Measurements from ENCODE around the gene IFFO2. TPM values are rescaled to one million over a fixed set of nuclear protein-coding genes. Genes with fewer than 3 reads are reported as not detected.

The IFFO2 gene
- total RNA-seq, 1 experiment from 2014 or later, result 13.0 TPM

DNA sequence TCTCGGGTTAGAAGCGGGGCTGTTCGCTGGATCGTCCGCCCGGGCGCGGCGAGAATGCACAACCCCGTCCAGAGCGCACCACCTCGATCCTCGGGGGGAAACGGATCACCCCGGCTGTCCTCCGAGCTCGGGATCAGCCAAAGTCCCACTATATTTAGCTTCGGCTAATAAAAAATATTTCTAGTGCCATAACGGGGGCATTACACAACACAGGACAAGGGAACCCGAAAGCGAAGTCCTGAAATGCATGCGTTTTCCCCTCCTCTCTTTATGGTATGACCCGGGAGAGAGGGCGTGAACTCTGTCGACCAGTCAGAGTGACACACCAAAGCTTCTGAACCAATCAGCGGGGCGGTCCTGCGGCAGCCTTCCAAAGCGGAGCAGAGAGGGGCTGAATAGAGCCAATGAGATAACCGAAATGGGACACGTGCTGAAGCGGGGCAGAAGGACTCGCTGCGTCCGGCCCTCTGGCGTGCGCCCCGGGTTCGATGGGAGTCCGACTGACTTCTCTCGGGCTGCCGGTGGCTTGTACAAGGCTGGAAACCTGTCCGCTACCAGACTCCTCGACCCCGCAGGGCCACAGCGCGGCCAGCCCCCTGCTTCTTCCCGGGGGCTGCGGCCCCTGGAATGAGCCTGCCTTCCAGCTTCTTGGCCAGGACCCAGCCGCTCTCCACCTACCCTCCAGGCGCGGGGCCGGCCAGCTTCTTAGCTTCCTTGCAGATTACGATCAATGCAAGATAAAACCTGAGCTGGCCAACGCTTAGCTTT lies 53.8 kb downstream of the IFFO2 start, which contains the start of gene ALDH4A1:
ALDH4A1 (minus strand) TSS at position 33 of the 768 bp plus-strand sequence; CDS start at position 1, 32 bp downstream.
- H3K27me3 Mint-ChIP-seq (ENCODE audit: unreplicated experiment), result no peaks in the 10 kb centered on the region
- CTCF ChIA-PET, result interaction anchor here (0.7 to 1.3 kb wide), 5 partner anchors 10 to 211 kb away, joined by 3 to 11 read pairs (median 3); no protein-coding TSS in a partner anchor
- H3K4me1 Mint-ChIP-seq (ENCODE audit: low read depth, unreplicated experiment), result peaks cover 14% of the 10 kb centered on the region
- peak within 1 kb of the TSS; percentile 89 for H3K27ac Mint-ChIP-seq (ENCODE audit: unreplicated experiment)
- intact Hi-C loops (cut with micrococcal nuclease; ENCODE audit: unreplicated experiment), result loop anchor here (10.0 kb wide), 1 partner anchor 52 kb away; the partner anchor contains the start of gene IFFO2
- peaks cover 25% of the 10 kb centered on the region for H3K36me3 Mint-ChIP-seq (ENCODE audit: insufficient read depth, unreplicated experiment)
- peak; percentile 91 for DNase-seq
- H3K4me3 Mint-ChIP-seq (ENCODE audit: low read depth, unreplicated experiment), result peak within 1 kb of the TSS; percentile 96
- TF ChIP-seq, protein P1, sequence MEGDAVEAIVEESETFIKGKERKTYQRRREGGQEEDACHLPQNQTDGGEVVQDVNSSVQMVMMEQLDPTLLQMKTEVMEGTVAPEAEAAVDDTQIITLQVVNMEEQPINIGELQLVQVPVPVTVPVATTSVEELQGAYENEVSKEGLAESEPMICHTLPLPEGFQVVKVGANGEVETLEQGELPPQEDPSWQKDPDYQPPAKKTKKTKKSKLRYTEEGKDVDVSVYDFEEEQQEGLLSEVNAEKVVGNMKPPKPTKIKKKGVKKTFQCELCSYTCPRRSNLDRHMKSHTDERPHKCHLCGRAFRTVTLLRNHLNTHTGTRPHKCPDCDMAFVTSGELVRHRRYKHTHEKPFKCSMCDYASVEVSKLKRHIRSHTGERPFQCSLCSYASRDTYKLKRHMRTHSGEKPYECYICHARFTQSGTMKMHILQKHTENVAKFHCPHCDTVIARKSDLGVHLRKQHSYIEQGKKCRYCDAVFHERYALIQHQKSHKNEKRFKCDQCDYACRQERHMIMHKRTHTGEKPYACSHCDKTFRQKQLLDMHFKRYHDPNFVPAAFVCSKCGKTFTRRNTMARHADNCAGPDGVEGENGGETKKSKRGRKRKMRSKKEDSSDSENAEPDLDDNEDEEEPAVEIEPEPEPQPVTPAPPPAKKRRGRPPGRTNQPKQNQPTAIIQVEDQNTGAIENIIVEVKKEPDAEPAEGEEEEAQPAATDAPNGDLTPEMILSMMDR (IDR thresholded peaks at IDR 0.05; ENCODE audit: unreplicated experiment), result no peak
- H3K9me3 Mint-ChIP-seq (ENCODE audit: low read depth, unreplicated experiment), result no peaks in the 10 kb centered on the region
- no TSS peak for BruUV-seq (replicated peaks)

DNA sequence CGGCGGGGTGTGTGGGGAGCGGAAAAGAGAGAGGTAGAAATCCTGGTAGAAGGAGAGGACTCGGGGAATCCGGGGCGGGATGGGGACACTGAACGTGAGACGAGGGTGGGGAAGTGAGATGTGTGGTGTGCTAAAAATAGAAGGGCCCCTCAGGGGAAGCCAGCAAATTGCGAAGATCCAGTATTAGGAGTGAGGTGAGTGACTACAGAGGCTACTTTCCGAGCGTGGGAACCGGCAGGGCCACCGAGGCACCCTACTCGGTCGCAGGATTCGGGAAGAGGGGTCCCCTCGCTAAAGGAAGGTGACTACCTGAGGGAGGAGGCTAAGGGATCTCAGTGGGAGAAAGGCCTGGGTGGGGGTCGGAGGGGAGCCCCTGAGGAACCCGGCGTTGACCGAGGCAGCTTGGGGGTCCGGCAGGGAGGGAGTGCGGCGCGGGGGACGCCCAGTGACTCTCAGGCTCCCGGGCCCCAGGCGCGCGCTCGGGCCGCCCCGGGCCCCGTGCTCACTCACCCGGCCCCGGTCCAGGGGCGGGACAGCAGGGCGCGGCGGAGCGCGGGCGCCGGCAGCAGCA lies 54.4 kb downstream of the IFFO2 start:
- no TSS peak for BruUV-seq (replicated peaks)
- no peaks in the 10 kb centered on the region for H3K27me3 Mint-ChIP-seq (ENCODE audit: unreplicated experiment)

DNA sequence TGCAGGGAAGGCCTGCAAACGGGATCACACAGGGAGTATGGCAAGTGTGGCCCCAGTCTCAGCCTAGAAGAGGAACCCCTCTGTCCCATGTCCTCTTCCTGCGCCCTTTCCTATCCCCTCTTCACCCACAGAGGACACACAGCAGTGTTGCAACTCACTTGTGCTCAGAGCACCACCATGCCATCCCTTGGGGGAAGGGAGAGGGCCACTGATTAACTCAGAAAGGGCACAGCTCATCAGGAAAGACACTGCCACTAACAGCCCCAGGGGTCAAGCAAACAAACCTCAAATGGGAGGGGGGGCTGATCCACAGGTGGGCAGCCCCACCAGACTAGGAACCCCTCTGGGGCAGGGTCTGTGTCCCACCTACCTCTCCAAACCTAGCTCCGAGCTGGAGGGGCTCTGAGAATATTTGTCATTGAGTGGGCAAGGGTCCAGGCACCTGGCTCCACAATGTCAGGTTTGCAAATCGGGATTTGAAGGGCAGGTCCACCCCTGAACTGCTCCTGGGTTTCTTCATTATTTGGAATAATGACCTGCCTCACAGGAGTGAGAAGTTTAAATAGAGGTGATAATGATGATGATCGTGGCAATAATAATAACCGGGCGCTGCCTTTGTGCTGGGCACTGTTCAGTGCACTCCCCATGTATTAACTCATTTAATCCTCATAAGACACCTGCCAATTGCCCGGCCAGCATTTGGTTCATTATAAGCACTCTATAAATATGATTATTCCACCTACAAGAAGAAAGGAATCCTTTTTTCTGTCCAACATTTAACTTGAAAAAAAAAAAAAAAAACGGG lies 55.1 kb downstream of the IFFO2 start:
- peaks cover 19% of the 10 kb centered on the region for H3K36me3 Mint-ChIP-seq (ENCODE audit: insufficient read depth, unreplicated experiment)
- no peaks in the 10 kb centered on the region for H3K27me3 Mint-ChIP-seq (ENCODE audit: unreplicated experiment)
- BruUV-seq (replicated peaks), result TSS peak; percentile 64
- peaks cover 14% of the 10 kb centered on the region for H3K4me1 Mint-ChIP-seq (ENCODE audit: low read depth, unreplicated experiment)
- CTCF ChIA-PET, result no interaction called here
- TF ChIP-seq, protein P1 (IDR thresholded peaks at IDR 0.05; ENCODE audit: unreplicated experiment), result no peak
- intact Hi-C loops (cut with micrococcal nuclease; ENCODE audit: unreplicated experiment), result loop anchor here (10.0 kb wide), 1 partner anchor 53 kb away; the partner anchor contains the start of gene IFFO2
- H3K9me3 Mint-ChIP-seq (ENCODE audit: low read depth, unreplicated experiment), result no peaks in the 10 kb centered on the region
- peak overlapping the region; percentile 89 for H3K27ac Mint-ChIP-seq (ENCODE audit: unreplicated experiment)
- DNase-seq, result no peak
- peak overlapping the region; percentile 96 for H3K4me3 Mint-ChIP-seq (ENCODE audit: low read depth, unreplicated experiment)

More for the DNA sequence above, 54.4 kb downstream of the IFFO2 start:
- no peaks in the 10 kb centered on the region for H3K9me3 Mint-ChIP-seq (ENCODE audit: low read depth, unreplicated experiment)
- CTCF ChIA-PET, result interaction anchor here (1.0 to 1.3 kb wide), 3 partner anchors 11 to 194 kb away, joined by 3 to 11 read pairs (median 5); no protein-coding TSS in a partner anchor
- TF ChIP-seq, protein P1 (IDR thresholded peaks at IDR 0.05; ENCODE audit: unreplicated experiment), result no peak
- H3K4me3 Mint-ChIP-seq (ENCODE audit: low read depth, unreplicated experiment), result peak overlapping the region; percentile 96
- intact Hi-C loops (cut with micrococcal nuclease; ENCODE audit: unreplicated experiment), result loop anchor here (10.0 kb wide), 1 partner anchor 53 kb away; the partner anchor contains the start of gene IFFO2
- peaks cover 14% of the 10 kb centered on the region for H3K4me1 Mint-ChIP-seq (ENCODE audit: low read depth, unreplicated experiment)
- H3K27ac Mint-ChIP-seq (ENCODE audit: unreplicated experiment), result peak overlapping the region; percentile 89
- DNase-seq, result peak; percentile 8
- peaks cover 24% of the 10 kb centered on the region for H3K36me3 Mint-ChIP-seq (ENCODE audit: insufficient read depth, unreplicated experiment)

DNA sequence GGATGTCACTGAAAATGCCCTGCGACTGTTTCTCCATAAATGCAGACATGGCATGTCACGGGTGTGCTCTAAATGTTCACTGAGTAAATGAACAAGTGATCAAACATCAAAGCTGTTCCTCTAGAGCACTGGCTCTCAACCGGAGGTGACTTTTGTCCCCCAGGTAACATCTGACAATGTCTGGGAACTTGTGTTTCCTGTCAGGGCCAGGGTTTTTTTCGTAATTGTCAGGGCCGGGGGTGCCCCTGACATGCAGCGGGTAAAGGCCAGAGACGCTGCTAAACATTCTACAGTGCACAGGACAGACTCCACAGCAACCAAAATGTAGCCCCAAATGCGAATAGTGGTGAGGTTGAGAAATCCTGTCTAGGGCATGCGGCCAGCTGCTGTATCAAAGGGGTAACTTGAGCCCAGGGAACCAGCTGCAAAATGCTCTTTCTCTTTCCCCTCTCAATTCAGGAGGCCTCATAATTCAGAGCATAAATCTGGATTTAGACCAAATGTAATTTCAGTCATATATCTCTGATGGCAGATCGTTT lies 56.1 kb downstream of the IFFO2 start:
- CTCF ChIA-PET, result interaction anchor here (1.5 kb wide), 1 partner anchor 13 kb away, joined by 3 read pairs; no protein-coding TSS in a partner anchor
- no peak overlapping the region for H3K27ac Mint-ChIP-seq (ENCODE audit: unreplicated experiment)
- no peak overlapping the region for H3K4me3 Mint-ChIP-seq (ENCODE audit: low read depth, unreplicated experiment)
- DNase-seq, result no peak
- no TSS peak for BruUV-seq (replicated peaks)
- peaks cover 14% of the 10 kb centered on the region for H3K4me1 Mint-ChIP-seq (ENCODE audit: low read depth, unreplicated experiment)
- peaks cover 19% of the 10 kb centered on the region for H3K36me3 Mint-ChIP-seq (ENCODE audit: insufficient read depth, unreplicated experiment)
- no peaks in the 10 kb centered on the region for H3K27me3 Mint-ChIP-seq (ENCODE audit: unreplicated experiment)
- TF ChIP-seq, protein P1 (IDR thresholded peaks at IDR 0.05; ENCODE audit: unreplicated experiment), result no peak
- intact Hi-C loops (cut with micrococcal nuclease; ENCODE audit: unreplicated experiment), result loop anchor here (10.0 kb wide), 1 partner anchor 54 kb away; the partner anchor contains the start of gene IFFO2
- H3K9me3 Mint-ChIP-seq (ENCODE audit: low read depth, unreplicated experiment), result no peaks in the 10 kb centered on the region

All from Calu3 (cell line).